EL (cell line): ENCODE results near the gene ERF.
"Not testable (repeated sequence)": the region's sequence is repeated elsewhere in the genome, so short reads cannot be mapped to it uniquely, and the experiment has no call there.

Experiments used
- DNase-seq: peaks from one replicate; pipeline ENCODE4 v3.0.0-alpha.2; 2016

ERF gene

GRCh38 chr19:42273407-42274064 lies 18.6 kb upstream of the ERF start:
- DNase-seq: no peak

DNA sequence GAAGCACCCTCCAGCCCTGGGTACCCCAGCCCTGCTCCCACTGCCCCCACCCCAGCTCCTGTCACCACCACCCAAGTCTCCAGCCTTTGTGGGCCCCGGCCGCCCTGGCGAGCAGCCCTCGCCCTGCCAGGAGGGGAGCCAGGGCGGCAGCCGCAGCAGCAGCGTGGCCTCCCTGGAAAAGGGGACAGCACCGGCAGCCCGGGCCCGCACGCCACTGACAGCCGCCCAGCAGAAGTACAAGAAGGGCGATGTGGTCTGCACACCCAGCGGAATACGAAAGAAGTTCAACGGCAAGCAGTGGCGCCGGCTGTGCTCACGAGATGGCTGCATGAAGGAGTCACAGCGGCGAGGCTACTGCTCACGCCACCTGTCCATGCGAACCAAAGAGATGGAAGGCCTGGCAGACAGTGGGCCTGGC lies 18.1 kb upstream of the ERF start:
- DNase-seq: no peak

DNA sequence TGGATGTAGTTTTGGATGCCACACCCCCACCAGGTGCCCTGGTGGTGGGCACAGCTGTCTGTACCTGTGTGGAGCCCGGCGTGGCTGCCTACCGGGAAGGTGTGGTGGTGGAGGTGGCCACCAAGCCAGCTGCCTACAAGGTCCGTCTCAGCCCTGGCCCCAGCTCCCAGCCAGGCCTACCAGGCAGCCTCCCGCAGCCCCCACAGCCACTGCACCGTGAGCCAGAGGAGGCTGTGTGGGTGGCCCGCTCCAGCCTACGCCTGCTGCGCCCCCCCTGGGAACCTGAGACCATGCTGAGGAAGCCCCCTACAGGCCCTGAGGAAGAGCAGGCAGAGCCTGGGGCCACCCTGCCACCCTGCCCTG lies 17.6 kb upstream of the ERF start:
- no peak for DNase-seq

DNA sequence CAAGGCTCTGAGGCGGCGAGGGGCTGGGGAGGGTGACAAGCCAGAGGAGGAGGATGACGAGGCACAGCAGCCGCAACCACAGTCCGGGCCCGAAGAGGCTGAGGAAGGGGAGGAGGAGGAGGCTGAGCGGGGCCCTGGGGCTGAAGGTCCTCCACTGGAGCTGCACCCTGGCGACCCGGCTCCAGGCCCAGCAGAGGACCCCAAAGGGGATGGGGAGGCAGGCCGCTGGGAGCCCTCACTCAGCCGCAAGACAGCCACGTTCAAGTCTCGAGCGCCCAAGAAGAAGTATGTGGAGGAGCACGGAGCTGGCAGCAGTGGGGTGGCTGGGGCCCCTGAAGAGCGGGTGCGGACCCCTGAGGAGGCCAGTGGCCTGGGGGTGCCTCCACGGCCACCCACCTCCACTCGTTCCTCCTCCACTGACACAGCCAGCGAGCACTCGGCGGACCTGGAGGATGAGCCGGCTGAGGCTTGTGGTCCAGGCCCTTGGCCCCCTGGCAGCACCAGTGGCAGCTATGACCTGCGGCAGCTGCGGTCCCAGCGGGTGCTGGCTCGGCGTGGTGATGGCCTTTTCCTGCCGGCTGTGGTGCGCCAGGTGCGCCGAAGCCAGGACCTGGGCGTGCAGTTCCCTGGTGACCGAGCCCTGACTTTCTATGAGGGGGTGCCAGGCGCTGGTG lies 17.1 kb upstream of the ERF start:
- no peak for DNase-seq

GRCh38 chr19:42271045-42271419 lies 16.1 kb upstream of the ERF start:
- no peak for DNase-seq

- DNase-seq: peak; percentile 77
These were observed 15.6 kb upstream of the ERF start for GRCh38 chr19:42270346-42271044.

GRCh38 chr19:42269478-42270345 lies 14.8 kb upstream of the ERF start:
- DNase-seq: no peak

DNA sequence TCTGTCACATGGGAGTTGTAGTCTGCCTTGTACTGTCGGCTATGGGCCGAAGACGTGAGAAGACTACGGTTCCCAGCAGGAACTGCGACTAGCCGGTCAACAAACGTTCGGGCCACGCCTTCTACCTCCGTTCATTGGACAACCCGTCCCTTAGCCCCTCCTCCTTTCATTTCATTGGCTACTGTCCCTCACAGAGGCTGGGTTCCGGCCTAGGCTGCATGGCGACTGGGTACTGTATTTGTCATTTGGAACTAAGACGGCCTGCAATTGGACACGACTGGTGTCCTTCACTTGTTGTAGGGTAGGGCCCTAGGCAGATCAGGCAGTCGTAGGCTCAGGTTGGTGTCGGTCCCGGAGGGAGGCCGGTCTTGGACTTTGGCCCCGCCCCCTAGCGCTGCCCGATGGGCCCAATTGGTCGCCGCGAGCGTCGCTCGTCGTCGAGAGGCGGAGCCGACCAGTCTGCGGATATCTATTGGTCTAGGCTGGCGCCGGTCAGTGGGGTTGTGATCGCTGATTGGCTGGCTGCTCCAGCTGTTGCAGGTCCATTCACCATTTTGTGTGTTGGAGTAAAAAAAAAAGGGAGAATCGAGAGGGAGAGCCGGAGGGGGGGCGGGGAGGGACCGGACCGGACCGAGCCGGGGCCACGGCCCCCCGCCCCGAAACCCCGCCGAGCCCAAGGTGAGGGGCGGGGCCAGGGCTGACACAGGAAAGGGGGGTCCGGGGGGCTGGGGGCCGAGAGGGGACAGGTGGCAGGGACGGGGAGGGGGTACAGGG lies 14.0 kb upstream of the ERF start, which contains the start of gene CIC:
Gene CIC (plus strand): TSS at position 549 of the 774 bp plus-strand sequence. CDS start 2,532 bp downstream, outside the sequence.
- peak; percentile 100 for DNase-seq

DNA sequence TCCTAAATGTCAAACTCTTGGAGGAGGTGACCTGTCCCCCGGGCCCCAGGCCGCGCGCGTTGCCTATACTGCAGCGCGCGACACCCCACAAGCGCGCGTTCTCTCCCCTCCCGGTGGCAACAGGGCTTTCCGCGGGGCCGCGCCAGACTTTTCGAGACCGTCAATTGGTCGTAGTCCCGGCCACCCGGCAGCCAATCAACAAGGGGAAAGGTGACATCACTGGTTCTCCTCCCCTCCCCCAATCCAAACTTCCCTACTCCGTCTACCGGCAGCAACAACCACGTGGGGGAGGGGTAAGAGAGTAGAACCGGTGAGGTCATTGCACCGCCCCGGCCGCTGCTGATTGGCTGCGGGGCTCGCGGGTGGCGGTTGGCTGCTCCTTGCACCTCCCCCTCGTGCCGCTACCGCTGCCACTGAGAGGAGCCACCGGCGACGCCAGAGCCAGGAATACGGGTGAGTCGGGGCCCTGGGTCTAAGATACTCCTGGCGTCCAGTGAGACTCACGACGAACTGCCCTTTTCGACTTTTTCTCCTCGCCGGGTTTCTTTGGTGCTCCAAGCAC lies 13.3 kb upstream of the ERF start:
- DNase-seq: peak; percentile 100

GRCh38 chr19:42267644-42268141 lies 12.8 kb upstream of the ERF start:
- DNase-seq: no peak

DNA sequence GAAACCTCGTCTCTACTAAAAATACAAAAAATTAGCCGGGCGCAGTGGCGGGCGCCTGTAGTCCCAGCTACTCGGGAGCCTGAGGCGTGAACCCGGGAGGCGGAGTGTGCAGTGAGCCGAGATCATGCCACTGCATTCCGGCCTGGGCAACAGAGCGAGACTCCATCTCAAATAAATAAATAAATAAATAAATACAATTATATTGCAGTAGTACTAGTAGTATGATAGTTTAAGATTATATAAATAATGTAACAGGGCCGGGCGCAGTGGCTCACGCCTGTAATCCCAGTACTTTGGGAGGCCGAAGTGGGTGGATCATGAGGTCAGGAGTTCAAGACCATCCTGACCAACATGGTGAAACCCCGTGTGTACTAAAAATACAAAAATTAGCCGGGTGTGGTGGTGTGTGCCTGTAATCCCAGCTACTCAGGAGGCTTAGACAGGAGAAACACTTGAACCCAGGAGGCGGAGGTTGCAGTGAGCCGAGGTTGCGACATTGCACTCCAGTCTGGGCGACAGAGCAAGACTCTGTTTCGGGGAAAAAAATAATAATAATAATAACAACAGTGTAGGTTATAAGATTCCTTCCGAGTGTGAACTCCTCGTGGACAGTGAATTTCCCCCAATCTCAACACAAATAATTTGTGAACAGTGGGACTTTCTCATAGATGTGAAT lies 12.1 kb upstream of the ERF start:
- DNase-seq: not testable (repeated sequence)

DNA sequence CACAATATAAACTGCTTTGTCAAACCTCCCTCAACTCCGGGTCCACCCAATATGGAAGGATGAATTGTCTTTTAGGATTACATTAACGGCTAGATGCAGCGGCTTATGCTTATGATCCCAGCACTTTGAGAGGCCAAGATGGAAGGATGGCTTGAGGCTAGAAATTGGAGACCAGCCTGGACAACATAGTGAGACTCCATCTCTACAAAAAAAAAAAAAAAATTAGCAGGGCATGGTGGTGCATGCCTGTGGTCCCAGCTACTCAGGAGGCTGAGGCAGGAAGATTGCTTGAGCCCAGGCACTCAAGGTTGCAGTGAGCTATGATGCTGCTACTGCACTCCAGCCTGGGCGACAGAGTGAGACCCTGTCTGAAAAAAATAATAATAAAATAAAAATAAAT lies 11.2 kb upstream of the ERF start:
- not testable (repeated sequence) for DNase-seq

DNA sequence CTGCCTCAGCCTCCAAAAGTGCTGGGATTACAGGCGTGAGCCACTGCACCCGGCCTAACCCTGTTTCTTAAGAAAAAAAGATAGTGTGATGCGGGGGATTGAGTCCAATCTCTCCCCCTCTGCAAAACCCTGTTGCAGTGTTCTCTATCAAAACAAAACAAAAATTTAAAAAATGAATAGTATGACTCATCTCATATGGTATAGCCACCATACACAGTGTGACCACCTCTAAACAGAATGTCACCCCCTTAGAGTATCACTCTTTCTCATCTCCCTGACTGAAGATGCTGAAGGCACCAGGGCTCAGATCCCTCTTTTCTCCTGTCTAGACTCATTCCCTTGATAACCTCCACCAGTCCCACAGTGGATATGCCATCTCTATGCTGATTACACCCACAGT lies 6.8 kb upstream of the ERF start:
- DNase-seq: no peak

GRCh38 chr19:42257842-42258241 lies 2.9 kb upstream of the ERF start:
- DNase-seq: not testable (repeated sequence)

DNA sequence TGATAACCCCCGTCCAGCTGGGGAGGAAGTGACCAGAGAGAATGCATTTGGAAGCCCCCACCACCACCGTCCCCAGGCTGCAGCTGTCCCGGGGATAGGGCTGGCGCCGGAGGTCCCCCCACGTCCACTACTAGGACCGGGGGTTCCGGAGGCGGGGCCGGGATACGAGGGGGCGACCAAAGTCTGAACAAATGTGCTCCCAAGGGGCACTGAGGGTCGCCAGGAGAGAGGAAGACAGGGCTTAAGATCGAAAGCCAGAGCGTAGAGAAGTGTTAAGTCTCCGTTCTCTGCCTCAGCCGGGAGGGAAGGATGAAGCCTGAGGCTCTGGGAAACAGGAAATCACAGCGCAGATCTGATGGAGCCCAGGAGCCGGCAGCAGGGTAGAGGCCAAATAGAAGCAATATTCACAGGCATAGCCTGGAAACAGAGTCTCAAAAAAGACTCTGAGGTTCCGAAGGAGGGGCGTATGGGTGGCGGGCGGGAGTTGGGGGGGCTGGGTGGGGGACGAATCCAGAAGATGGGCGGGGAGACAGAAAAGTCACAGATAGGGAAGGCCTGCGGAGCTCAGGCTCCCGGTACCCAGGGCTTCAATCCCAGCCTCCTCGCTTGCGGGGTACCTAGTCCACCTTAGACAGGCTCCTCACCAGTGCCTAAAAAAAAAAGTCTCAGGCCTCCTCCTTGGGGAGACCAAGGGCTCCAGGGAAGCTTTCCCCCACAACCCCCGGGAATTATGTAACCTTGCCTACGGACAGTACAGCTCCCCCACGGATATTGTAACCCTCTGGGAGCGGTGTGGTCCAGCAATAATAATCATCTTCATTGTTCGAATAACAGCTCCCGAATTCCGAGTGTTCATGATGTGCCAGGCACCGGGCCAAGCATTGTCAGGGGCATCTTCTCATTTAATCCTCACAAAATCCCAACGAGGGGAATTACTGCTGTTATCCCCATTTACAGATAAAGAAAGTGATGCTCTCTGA lies 1.1 kb upstream of the ERF start:
- peak; percentile 70 for DNase-seq

DNA sequence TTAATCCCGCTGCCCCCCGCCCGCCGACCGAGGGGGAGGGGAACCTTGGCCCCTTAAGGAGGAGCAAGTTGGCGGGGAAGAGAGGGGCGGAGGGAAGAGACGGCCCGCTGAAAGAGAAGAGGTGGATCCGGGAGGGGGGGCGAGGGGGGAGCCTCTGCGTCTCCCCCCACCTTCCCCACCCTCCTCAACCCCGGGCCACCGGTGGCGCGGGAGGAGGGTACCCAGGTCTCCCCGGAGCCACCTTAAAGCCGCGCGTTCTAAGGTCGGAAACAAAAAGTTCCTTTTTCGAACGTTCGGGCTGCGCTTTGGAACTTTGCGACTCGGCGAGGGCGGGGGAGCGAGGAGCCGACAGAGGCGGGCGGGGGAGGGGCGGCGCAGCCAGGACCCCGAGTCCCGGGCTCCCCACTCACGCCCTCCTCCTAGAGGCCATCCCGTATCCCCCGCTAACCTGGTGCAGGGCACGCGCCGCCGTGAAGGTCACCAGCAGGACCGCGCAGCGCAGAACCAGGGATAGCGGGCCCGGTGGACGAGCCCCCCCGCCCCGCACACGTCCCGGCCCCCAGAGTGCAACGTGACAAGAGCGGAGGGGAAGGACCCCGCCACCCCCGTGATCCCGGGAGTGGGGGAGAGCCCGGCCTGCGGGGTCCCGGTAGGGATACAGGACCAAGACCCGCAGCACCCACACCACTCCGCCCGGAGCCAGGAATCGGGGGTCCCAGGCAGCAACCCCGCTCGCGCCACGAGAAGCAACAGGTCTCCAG lies 659 bp downstream of the ERF start:
- DNase-seq: peak; percentile 65

DNA sequence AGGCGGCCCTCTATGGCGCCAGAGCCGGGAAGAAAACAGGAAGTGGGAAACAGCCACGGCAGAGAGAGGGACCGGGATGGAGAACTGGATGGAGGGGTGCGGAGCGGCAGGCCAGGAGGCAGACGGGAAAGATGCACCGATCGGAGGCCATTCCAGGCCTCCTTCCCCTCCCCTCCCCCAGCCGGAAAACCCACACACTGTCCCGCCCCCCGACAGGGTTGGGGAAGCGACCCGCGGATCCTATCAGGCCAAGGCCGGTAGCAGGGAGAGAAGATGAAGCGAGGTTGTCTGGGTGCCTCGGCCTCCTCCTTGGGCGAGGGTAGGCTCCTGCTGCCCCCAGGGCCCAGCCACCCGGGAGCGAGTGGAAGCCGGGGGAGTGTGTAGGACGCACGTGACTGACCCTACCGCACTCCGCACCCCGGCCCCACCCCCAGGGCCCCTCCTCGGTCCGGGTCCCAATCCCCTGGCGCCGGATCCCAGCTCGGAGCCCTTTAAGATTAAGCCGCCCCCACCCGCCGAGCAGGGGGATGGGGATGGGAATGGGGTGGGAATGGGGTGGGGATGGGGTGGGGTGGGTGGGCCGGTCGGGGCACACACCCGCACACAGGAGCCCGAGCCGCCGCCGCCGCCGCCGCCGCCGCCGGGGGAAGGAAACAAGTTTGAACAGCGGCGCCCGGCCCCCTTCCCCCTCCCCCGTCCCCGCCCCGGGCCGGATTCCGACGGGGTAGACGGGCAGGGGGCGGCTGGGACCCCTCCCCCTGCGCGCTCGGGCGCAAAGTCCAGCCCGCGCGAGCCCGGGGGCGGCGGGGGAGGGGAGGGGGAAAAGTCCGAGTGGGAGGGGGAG lies 1.5 kb downstream of the ERF start:
- peak; percentile 68 for DNase-seq
